AG20443 (cell line): ENCODE measurements around the gene CCDC192.
"Not testable (repeated sequence)": the region's sequence is repeated elsewhere in the genome, so short reads cannot be mapped to it uniquely, and the experiment has no call there.

ENCODE experiments used
- DNase-seq: peaks from one replicate; pipeline ENCODE4 v3.0.0; 2012; ENCODE audit warnings: low spot score, mixed read lengths

The CCDC192 gene

GRCh38 chr5:127702926-127703561 lies at the start of gene CCDC192:
Gene CCDC192, plus strand, starts transcription at chr5:127703391. Its CDS starts 55 bp downstream, at chr5:127703446.
- DNase-seq: no peak

GRCh38 chr5:127656825-127657224 lies 46.4 kb upstream of the CCDC192 start:
- no peak for DNase-seq

DNA sequence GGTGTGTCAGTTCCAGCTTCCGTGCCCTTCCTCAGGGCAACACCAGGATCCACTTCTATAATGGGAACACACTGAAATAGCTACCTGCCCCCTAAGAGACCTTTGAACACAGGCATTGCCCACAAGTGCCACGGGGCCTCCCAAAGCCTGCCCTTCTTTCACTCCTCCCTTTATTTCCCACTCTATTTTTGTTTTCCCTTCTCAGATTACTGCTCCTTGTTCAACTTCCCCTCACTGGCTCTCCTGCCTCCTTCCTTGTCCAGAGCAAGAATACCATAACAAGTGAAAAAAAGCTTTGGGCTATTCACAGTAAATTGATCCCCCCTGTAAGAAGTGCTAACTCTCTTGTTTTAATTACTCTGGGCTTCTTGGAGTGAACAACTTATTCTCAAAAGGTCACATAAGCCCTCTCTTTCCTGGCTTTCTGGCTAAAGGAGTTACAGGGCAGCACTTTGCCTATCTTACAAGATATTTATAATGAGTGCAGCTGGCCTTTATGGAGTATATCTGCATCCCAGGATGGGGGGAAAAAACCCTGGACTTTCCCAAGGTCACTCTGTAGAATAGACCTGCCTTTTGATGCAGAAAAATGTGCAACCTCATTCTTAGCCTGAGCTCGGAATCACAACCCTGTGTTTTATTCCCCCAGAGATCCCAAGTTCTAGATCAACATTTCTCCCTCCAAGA lies 43.0 kb upstream of the CCDC192 start:
- no peak for DNase-seq

- DNase-seq: no peak
Observed at GRCh38 chr5:127664093-127664492, 39.1 kb upstream of the CCDC192 start.

GRCh38 chr5:127665641-127666040 lies 37.5 kb upstream of the CCDC192 start:
- DNase-seq: no peak

GRCh38 chr5:127666043-127666716 lies 37.0 kb upstream of the CCDC192 start:
- no peak for DNase-seq

DNA sequence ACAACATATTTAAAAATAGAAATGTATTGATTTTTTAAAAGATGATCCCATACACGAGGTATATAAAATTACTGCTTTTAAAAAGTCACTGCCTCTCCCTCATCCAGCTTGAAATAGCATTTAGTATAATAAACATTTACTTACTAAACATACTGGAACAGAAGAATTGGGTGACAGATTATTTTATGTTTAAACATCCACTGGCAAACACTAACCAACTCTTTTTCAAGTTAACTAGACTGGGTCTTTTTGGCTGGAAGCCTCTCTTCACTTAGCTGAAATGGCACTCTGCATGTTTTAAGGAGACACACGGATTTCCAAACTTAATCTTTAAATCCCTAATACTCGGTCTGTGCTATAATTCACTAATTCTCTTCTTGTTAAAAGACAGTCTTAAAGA lies 35.3 kb upstream of the CCDC192 start:
- DNase-seq: no peak

- no peak for DNase-seq
Observed at GRCh38 chr5:127671218-127671617, 32.0 kb upstream of the CCDC192 start.

GRCh38 chr5:127673117-127673800 lies 29.9 kb upstream of the CCDC192 start:
- DNase-seq: no peak

GRCh38 chr5:127676951-127677350 lies 26.2 kb upstream of the CCDC192 start:
- DNase-seq: not testable (repeated sequence)

- DNase-seq: not testable (repeated sequence)
Observed at GRCh38 chr5:127679691-127680330, 23.4 kb upstream of the CCDC192 start.

- no peak for DNase-seq
Observed at GRCh38 chr5:127680595-127680994, 22.6 kb upstream of the CCDC192 start.

GRCh38 chr5:127683008-127683407 lies 20.2 kb upstream of the CCDC192 start:
- DNase-seq: no peak

DNA sequence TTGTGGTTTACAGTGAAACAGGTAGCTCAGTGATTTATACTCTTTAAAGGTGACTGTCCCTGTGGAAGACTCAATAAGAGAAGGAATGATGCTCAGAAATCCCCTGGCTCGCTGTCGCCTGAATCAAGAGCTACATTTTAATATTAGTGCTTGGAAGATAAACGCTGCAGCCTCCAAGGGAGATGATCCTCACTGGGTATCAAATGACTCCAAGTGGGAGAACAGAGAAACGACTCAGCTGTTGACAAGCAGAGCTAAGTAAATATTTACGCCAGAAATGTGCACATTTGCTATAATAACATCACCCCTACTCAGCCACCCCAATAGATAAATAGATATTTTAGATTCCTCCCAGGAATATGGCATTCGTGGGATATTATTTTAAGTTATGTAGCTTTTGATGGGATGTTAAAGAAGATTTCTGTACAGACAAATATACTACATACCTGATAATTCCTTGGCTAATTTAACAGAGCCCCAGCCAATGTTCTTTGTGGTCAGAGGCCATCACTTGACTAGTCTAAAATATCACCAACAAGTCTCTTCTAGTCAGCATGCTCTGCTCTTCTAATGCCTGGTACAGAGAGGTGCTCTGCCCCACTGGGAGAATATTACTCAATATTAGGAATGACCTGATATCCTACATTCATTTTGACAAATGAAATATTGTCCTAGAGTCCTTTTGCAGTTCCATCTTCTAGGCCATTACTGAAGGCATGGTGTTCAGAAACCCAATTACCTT lies 18.3 kb upstream of the CCDC192 start:
- DNase-seq: no peak

DNA sequence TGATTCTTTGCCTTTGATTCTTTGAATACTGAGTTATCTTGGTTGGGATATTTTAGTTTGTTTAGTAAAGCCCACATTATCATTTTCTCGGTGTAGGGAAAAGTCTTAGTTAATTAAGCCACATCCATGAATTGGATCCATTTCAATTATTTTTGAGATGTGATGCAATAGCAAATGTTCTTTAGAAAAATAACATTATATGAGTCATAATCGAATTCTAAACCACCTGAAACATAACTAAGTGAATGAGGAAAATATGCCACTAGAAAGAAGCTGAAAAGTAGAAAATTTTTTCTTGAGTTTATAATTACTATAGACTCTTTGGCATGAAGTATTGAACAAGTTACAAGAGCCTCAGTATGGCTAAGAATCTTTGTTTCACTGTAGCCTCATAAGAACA lies 17.5 kb upstream of the CCDC192 start:
- DNase-seq: no peak

- DNase-seq: no peak
Observed at GRCh38 chr5:127686424-127686823, 16.8 kb upstream of the CCDC192 start.

DNA sequence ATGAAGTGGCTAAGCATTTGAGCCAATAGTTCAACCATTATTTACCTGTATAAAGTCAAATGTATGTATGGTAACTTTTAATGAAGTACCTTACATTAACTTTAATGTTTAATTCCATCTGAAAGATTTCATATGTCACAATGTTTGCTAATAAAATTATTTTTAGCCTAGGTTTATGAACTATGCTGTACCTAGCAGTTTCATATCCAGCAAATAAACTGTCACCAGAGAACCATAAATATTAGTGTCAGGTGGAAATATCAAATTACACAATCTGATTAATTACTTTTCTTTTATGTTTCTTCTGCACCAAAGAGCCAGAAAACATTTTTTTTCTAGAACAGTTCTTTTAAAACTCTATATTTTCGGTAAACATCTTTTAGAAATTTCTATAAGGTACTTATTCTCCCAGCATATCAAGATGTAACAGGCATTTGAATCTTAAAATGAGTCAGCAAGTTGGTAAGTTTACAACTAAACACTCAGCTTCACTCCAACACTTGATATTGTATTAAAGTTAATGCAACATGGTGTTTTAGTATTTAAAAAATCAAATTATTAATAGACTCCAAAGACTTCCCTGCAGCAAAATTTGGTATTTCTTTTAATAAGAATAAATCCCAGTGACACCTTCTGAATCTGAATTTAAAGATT lies 8.5 kb upstream of the CCDC192 start:
- no peak for DNase-seq

DNA sequence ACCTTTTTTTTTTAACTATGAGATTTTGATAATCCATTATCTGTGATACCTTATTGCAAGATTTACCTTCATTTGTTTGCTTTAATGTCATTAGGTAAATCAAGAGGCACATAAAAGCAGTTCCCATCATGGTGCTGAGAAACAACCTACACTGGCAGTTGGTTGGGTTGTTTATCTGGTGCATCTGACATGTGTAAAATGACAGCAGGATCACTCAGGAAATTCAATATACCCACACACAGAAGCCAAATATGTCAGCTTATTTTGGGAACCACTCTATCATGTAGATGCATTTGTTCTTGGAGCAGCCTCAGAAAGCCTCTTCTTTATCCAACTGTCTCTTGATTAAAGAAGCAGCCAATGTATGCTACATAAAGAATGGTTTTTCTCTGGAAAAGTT lies 7.8 kb upstream of the CCDC192 start:
- no peak for DNase-seq

DNA sequence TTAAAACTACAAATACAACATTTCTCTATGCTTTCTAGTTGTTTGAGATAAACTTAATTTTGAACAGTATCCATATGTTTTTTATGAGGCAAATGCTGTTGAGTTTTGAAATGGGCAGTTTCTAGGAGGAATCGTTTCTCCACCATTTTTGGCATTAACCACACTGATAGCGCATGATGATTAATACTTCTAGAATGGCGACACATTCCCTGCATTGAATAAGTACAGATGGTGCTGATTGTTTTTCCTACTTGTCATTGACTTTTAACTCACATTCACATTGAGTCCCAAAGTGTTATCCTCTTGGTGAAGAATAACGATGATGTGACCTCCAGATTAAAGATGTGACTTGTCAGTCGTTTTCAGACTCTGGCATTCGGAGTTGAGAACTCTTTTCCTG lies 6.5 kb upstream of the CCDC192 start:
- DNase-seq: peak; percentile 25

- DNase-seq: no peak
Observed at GRCh38 chr5:127697894-127698600, 5.1 kb upstream of the CCDC192 start.
